ENCODE measurements around the gene ZEB2. TPM values are rescaled to one million over a fixed set of nuclear protein-coding genes. Genes with fewer than 3 reads are reported as not detected.

Gene ZEB2
- total and polyA plus RNA-seq, 10 of the 15 experiments (the other 5 are each of a cell fraction or from before 2014, with no cell fraction given) = 0.14 to 3.2 (median 0.84) TPM

DNA sequence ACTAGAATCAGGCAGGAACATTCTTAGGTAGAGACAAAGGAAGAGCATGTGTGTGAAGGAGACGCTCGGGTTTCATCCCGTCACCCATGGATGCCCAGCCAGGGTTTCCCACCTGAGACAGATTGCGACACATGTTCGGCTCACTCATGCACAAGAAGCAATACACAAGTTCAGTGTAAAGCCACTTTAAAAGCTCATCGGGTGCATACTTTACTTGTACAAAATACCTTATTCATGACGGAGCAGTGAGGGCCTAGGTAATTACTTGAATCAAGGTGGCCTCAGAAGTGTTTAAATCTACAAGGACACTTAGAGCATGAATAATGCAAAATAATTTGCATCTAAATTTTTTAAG is 42.0 kb downstream of the ZEB2 start:
- no peak overlapping the region for H3K4me2 ChIP-seq (ENCODE audit: control insufficient read depth, insufficient read depth)
- H3K9ac ChIP-seq (ENCODE audit: control insufficient read depth, insufficient read depth, low read length) = no peak overlapping the region
- no peaks in the 10 kb centered on the region for H3K36me3 ChIP-seq (ENCODE audit: control insufficient read depth in 2 of 2, insufficient read depth in 2 of 2, low read length in 1 of 2)
- intact Hi-C loops (cut with micrococcal nuclease; ENCODE audit: unreplicated experiment) = no loop called here
- no peak for ATAC-seq
- RAD21 ChIA-PET (ENCODE audit: unreplicated experiment) = no interaction called here
- TF ChIP-seq SMC3 (IDR thresholded peaks at IDR 0.05; ENCODE audit: borderline replicate concordance, low read length) (no peak), HDAC2 (IDR thresholded peaks at IDR 0.05) (no peak), ATF7 (IDR thresholded peaks at IDR 0.05; ENCODE audit: low read depth) (no peak), FOS (IDR thresholded peaks at IDR 0.05; ENCODE audit: borderline replicate concordance, extremely low read depth, insufficient read length) (no peak), ZNF217 (IDR thresholded peaks at IDR 0.05) (no peak), NFYB (IDR thresholded peaks at IDR 0.05; ENCODE audit: insufficient read depth, low read depth, low read length) (no peak), MTA3 (IDR thresholded peaks at IDR 0.05; ENCODE audit: borderline replicate concordance, low read length) (no peak)
- TF ChIP-seq, protein P1, sequence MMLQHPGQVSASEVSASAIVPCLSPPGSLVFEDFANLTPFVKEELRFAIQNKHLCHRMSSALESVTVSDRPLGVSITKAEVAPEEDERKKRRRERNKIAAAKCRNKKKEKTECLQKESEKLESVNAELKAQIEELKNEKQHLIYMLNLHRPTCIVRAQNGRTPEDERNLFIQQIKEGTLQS (IDR thresholded peaks at IDR 0.05; ENCODE audit: borderline replicate concordance, extremely low read depth, low read depth, low read length) = no peak
- H3K27ac ChIP-seq (ENCODE audit: control insufficient read depth, insufficient read depth) = no peak overlapping the region
- no peak for FAIRE-seq
- H3K9me3 ChIP-seq (replicated peaks; ENCODE audit: control insufficient read depth, insufficient read depth, low read length) = no peaks in the 10 kb centered on the region
- no peaks in the 10 kb centered on the region for H3K79me2 ChIP-seq (ENCODE audit: control insufficient read depth, insufficient read depth, low read length)
- in situ Hi-C loops (cut with MboI) = no loop called here
- 78% methylated on average over 7 of the region's 7 CpGs for WGBS (ENCODE audit: insufficient coverage, insufficient replicate concordance, low lambda C conversion rate, missing lambda C conversion rate)
- CTCF ChIA-PET = interaction anchor here (1.7 to 2.4 kb wide), 2 partner anchors 15 to 28 kb away, joined by 3 to 7 read pairs; no protein-coding TSS in a partner anchor
- no peak for DNase-seq (ENCODE audit: low read depth, low spot score)
- no peaks in the 10 kb centered on the region for H3K4me1 ChIP-seq (ENCODE audit: control insufficient read depth, insufficient read depth, low read length)
- no peak overlapping the region for H3K4me3 ChIP-seq
- H2AFZ ChIP-seq (ENCODE audit: control insufficient read depth, low read depth, low read length) = no peak overlapping the region
- peaks cover 0 to 2% of the 10 kb centered on the region in 2 experiments; a peak in 2 of 4 replicates for H3K27me3 ChIP-seq (replicated peaks in 1 of 2; ENCODE audit: control insufficient read depth in 2 of 2, insufficient read depth in 2 of 2, low read length in 1 of 2)
- POLR2A ChIA-PET = no interaction called here
- SMC1A ChIA-PET (ENCODE audit: uncharacterized antibody, unreplicated experiment) = interaction anchor here (0.6 to 1.9 kb wide), 5 partner anchors 10 to 330 kb away, joined by 3 to 7 read pairs (median 4); no protein-coding TSS in a partner anchor
- no TSS peak for BruUV-seq (replicated peaks)
- no peaks in the 10 kb centered on the region for H4K20me1 ChIP-seq (ENCODE audit: control insufficient read depth, insufficient read depth)

All from GM12878 (cell line).